HG03139 (cell line): ENCODE measurements around the gene PDGFRB.

Source experiments
- ATAC-seq: cut with Tn5 transposase; IDR thresholded peaks from one replicate; pipeline ENCODE4 v1.9.1; 2021; ENCODE audit not compliant: unreplicated experiment

PDGFRB gene

GRCh38 chr5:150069672-150070627 lies 85.7 kb downstream of the PDGFRB start:
- ATAC-seq, result no peak

- ATAC-seq, result no peak
Measured at GRCh38 chr5:150068961-150069645, 86.5 kb downstream of the PDGFRB start.

GRCh38 chr5:150068472-150068871 lies 87.2 kb downstream of the PDGFRB start:
- no peak for ATAC-seq

GRCh38 chr5:150068071-150068470 lies 87.6 kb downstream of the PDGFRB start:
- ATAC-seq, result no peak

- ATAC-seq, result no peak
Measured at GRCh38 chr5:150067405-150067960, 88.2 kb downstream of the PDGFRB start.

GRCh38 chr5:150066901-150067396 lies 88.7 kb downstream of the PDGFRB start:
- no peak for ATAC-seq

- ATAC-seq, result no peak
Measured at GRCh38 chr5:150066436-150066835, 89.2 kb downstream of the PDGFRB start.

- ATAC-seq, result no peak
Measured at GRCh38 chr5:150065886-150066285, 89.8 kb downstream of the PDGFRB start.

GRCh38 chr5:150065346-150065745 lies 90.3 kb downstream of the PDGFRB start:
- ATAC-seq, result no peak

GRCh38 chr5:150064681-150065220 lies 90.9 kb downstream of the PDGFRB start:
- no peak for ATAC-seq
